SH-SY5Y (cell line): Measurements from ENCODE around the gene POU2F3.

Source experiments
- GATA2 ChIP-seq: IDR thresholded peaks from 2 replicates; pipeline ENCODE4 v1.6.1; 2011; ENCODE audit warnings: mild to moderate bottlenecking, low read depth, low read length
- GATA3 ChIP-seq: IDR thresholded peaks from 2 replicates; pipeline ENCODE4 v1.6.1; 2011; ENCODE audit warnings: low read depth, mild to moderate bottlenecking, low read length, moderate library complexity

GRCh38 chr11:120324932-120325810 lies 85.2 kb downstream of the POU2F3 start, which contains the start of gene TLCD5:
- TF ChIP-seq GATA2 (peak; percentile 22; the same call in 1 of the 2 replicates), GATA3 (no peak)
